Vagina (tissue), 2 donors: ENCODE results near the gene BTF3. TPM values are rescaled to one million over a fixed set of nuclear protein-coding genes. Genes with fewer than 3 reads are reported as not detected.

Experiments
- DNase-seq, 2 donors: peaks; one replicate each; pipeline ENCODE4 v3.0.0-alpha.2; 2017; ENCODE audit errors: extremely low spot score in 2 of 2
- H3K27ac ChIP-seq: fragments of 200-600 bp; sonication (generic); one replicate; pipeline ENCODE4 v1.5.1; 2019
- H3K27me3 ChIP-seq: fragments of 200-600 bp; sonication (generic); one replicate; pipeline ENCODE4 v1.5.1; 2019
- H3K36me3 ChIP-seq, 2 donors: fragments of 200-600 bp; sonication (generic); one replicate each; pipeline ENCODE4 v1.5.1; 2017 to 2019
- H3K4me1 ChIP-seq: fragments of 200-600 bp; sonication (generic); one replicate; pipeline ENCODE4 v1.5.1; 2019
- H3K4me3 ChIP-seq, 2 donors: fragments of 200-600 bp; sonication (generic); 1 replicate in 1 of 2; 2 replicates in 1 of 2; pipeline ENCODE4 v1.5.1; 2016 to 2019
- H3K9me3 ChIP-seq: fragments of 200-600 bp; sonication (generic); one replicate; pipeline ENCODE4 v1.5.1; 2019
- CTCF ChIP-seq, 3 experiments: fragments of 450-650 bp in 2 of 3; fragments of 200-600 bp in 1 of 3; sonication (generic) in 1 of 3; IDR thresholded peaks; one replicate each; pipeline ENCODE4 v1.5.1; 2017 to 2019; ENCODE audit warnings: antibody characterized with exemption in 3 of 3, mild to moderate bottlenecking in 2 of 3, moderate library complexity in 2 of 3
- POLR2A ChIP-seq, 2 donors: fragments of 450-650 bp; IDR thresholded peaks; one replicate each; pipeline ENCODE4 v1.6.1; 2017; ENCODE audit warnings: antibody characterized with exemption in 2 of 2, mild to moderate bottlenecking in 2 of 2, moderate library complexity in 2 of 2
- POLR2AphosphoS5 ChIP-seq, 2 donors: sonication (generic); formaldehyde crosslinking; IDR thresholded peaks; one replicate each; pipeline ENCODE4 v1.9.0; 2017; ENCODE audit warnings: antibody characterized with exemption in 2 of 2, mild to moderate bottlenecking in 2 of 2, low read depth in 1 of 2; ENCODE audit not compliant: insufficient read depth in 1 of 2
- intact Hi-C: fragments of 100-400 bp; cut with DNase I; formaldehyde crosslinking; loops from one replicate; pipeline ENCODE4 v1.15.1; 2023
- total RNA-seq: library from RNA; depleted of rRNA; stranded (reverse); fragments of >200 nt; gene quantifications from one replicate; pipeline ENCODE4 v1.2.3, GENCODE V29; 2016

BTF3 gene
- total RNA-seq, 1 donor from 2014 or later: 537 TPM

- Histone ChIP-seq H3K4me3 (no peak overlapping the region), H3K4me1 (no peaks in the 10 kb centered on the region), H3K27ac (no peak overlapping the region), H3K27me3 (no peaks in the 10 kb centered on the region), H3K9me3 (no peaks in the 10 kb centered on the region), H3K36me3 (no peaks in the 10 kb centered on the region)
- TF ChIP-seq CTCF (IDR thresholded peaks at IDR 0.05): no peak
- intact Hi-C loops: no loop called here
- no peak for DNase-seq
Observed at GRCh38 chr5:73472116-73472515, 26.1 kb upstream of the BTF3 start.

GRCh38 chr5:73480500-73480899, 17.7 kb upstream of the BTF3 start:
- no peak for DNase-seq
- no peak overlapping the region for H3K27ac ChIP-seq
- no peaks in the 10 kb centered on the region for H3K4me1 ChIP-seq
- intact Hi-C loops: no loop called here
- H3K36me3 ChIP-seq: no peaks in the 10 kb centered on the region
- H3K4me3 ChIP-seq: no peak overlapping the region
- TF ChIP-seq CTCF (IDR thresholded peaks at IDR 0.05) (no peak), POLR2A (IDR thresholded peaks at IDR 0.05) (no peak), POLR2AphosphoS5 (IDR thresholded peaks at IDR 0.05; ENCODE audit: insufficient read depth in 1 of 2, low read depth in 1 of 2) (no peak)
- H3K9me3 ChIP-seq: no peaks in the 10 kb centered on the region
- H3K27me3 ChIP-seq: no peaks in the 10 kb centered on the region

- no peak for DNase-seq
- Histone ChIP-seq H3K27ac (no peak overlapping the region), H3K36me3 (no peaks in the 10 kb centered on the region), H3K4me3 (no peak overlapping the region), H3K9me3 (no peaks in the 10 kb centered on the region), H3K4me1 (no peaks in the 10 kb centered on the region), H3K27me3 (no peaks in the 10 kb centered on the region)
- no peak for TF ChIP-seq CTCF (IDR thresholded peaks at IDR 0.05)
- no peak for TF ChIP-seq POLR2A (IDR thresholded peaks at IDR 0.05)
- TF ChIP-seq POLR2AphosphoS5 (IDR thresholded peaks at IDR 0.05; ENCODE audit: insufficient read depth in 1 of 2, low read depth in 1 of 2): no peak
- intact Hi-C loops: no loop called here
Observed at GRCh38 chr5:73482383-73483136, 15.7 kb upstream of the BTF3 start.

GRCh38 chr5:73483676-73484075, 14.6 kb upstream of the BTF3 start:
- no peak for DNase-seq
- no peak overlapping the region for H3K27ac ChIP-seq
- no peak overlapping the region for H3K4me3 ChIP-seq
- TF ChIP-seq POLR2AphosphoS5 (IDR thresholded peaks at IDR 0.05; ENCODE audit: insufficient read depth in 1 of 2, low read depth in 1 of 2) (no peak), POLR2A (IDR thresholded peaks at IDR 0.05) (no peak), CTCF (IDR thresholded peaks at IDR 0.05) (no peak)
- intact Hi-C loops: no loop called here
- H3K9me3 ChIP-seq: no peaks in the 10 kb centered on the region
- no peaks in the 10 kb centered on the region for H3K36me3 ChIP-seq
- no peaks in the 10 kb centered on the region for H3K27me3 ChIP-seq
- H3K4me1 ChIP-seq: no peaks in the 10 kb centered on the region

GRCh38 chr5:73484511-73484910, 13.7 kb upstream of the BTF3 start:
- DNase-seq: no peak
- Histone ChIP-seq H3K27ac (no peak overlapping the region), H3K36me3 (no peaks in the 10 kb centered on the region), H3K9me3 (no peaks in the 10 kb centered on the region), H3K4me3 (no peak overlapping the region), H3K4me1 (no peaks in the 10 kb centered on the region), H3K27me3 (no peaks in the 10 kb centered on the region)
- intact Hi-C loops: no loop called here
- no peak for TF ChIP-seq POLR2A (IDR thresholded peaks at IDR 0.05)
- no peak for TF ChIP-seq POLR2AphosphoS5 (IDR thresholded peaks at IDR 0.05; ENCODE audit: insufficient read depth in 1 of 2, low read depth in 1 of 2)
- TF ChIP-seq CTCF (IDR thresholded peaks at IDR 0.05): no peak
